Esophagus squamous epithelium (tissue), 4 donors: ENCODE measurements around the gene NSUN4.

ENCODE experiments used
- POLR2A ChIP-seq, 4 donors: fragments of 450-650 bp; IDR thresholded peaks; one replicate each; pipeline ENCODE4 v1.6.1; 2017; ENCODE audit warnings: antibody characterized with exemption in 4 of 4, mild to moderate bottlenecking in 4 of 4, moderate library complexity in 3 of 4
- TF ChIP-seq, protein P1 (sequence below), 6 experiments: fragments of 450-650 bp in 4 of 6; fragments of 200-600 bp in 2 of 6; sonication (generic) in 2 of 6; IDR thresholded peaks; one replicate each; pipeline ENCODE4 v1.5.1; 2016 to 2019; ENCODE audit warnings: antibody characterized with exemption in 6 of 6, mild to moderate bottlenecking in 4 of 6, moderate library complexity in 4 of 6

DNA sequence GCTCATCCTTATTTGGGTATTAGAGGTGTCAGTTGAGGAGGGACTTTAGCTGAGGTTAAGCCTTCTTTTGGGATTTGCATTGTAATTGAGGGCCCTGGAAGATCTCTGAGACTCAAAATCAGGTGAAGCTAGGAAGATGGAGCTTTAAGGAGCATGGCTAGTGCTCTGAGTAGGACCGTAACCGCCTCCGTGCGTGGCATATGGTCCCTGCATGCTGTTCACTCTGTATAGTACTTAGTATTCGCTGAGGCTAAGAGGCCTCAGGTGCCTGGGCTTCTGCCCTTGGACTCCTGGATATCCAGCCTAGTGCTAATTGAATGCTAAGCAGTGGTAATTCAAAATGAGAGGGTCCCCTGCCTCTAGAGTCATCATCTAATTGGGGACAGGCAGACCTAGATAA is 22.5 kb downstream of the NSUN4 start:
- TF ChIP-seq, protein P1, sequence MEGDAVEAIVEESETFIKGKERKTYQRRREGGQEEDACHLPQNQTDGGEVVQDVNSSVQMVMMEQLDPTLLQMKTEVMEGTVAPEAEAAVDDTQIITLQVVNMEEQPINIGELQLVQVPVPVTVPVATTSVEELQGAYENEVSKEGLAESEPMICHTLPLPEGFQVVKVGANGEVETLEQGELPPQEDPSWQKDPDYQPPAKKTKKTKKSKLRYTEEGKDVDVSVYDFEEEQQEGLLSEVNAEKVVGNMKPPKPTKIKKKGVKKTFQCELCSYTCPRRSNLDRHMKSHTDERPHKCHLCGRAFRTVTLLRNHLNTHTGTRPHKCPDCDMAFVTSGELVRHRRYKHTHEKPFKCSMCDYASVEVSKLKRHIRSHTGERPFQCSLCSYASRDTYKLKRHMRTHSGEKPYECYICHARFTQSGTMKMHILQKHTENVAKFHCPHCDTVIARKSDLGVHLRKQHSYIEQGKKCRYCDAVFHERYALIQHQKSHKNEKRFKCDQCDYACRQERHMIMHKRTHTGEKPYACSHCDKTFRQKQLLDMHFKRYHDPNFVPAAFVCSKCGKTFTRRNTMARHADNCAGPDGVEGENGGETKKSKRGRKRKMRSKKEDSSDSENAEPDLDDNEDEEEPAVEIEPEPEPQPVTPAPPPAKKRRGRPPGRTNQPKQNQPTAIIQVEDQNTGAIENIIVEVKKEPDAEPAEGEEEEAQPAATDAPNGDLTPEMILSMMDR (IDR thresholded peaks at IDR 0.05): no peak
- no peak for TF ChIP-seq POLR2A (IDR thresholded peaks at IDR 0.05)
